ENCODE measurements around the gene RPS6KA1.

- TF ChIP-seq POLR2A (IDR thresholded peaks at IDR 0.05), result no peak
- TF ChIP-seq CTCF (IDR thresholded peaks at IDR 0.05 in 8 of 11, conservative IDR thresholded peaks at IDR 0.05 in 3 of 11), result no peak
- TF ChIP-seq POLR2AphosphoS5 (IDR thresholded peaks at IDR 0.05), result no peak
Measured at GRCh38 chr1:26578167-26578566, 48.6 kb downstream of the RPS6KA1 start.
